Endodermal cell (in vitro differentiated cells): ENCODE measurements around the gene TRAPPC2. TPM values are rescaled to one million over a fixed set of nuclear protein-coding genes. Genes with fewer than 3 reads are reported as not detected.
A peak's percentile ranks its signal among the peaks of the same experiment; 100 is the strongest.
"Not testable (repeated sequence)": the region's sequence is repeated elsewhere in the genome, so short reads cannot be mapped to it uniquely, and the experiment has no call there.

ENCODE experiments used
- DNase-seq: peaks from one replicate; pipeline ENCODE4 v3.0.0-alpha.2; 2017
- H3K27ac ChIP-seq: 2 replicates; pipeline ENCODE4 v1.5.1; 2013; ENCODE audit warnings: mild to moderate bottlenecking, low read depth, low read length, moderate library complexity
- H3K27me3 ChIP-seq: 2 replicates; pipeline ENCODE4 v1.6.1; 2013; ENCODE audit warnings: mild to moderate bottlenecking, low read length, moderate library complexity; ENCODE audit not compliant: insufficient read depth, control insufficient read depth, poor library complexity, severe bottlenecking
- H3K36me3 ChIP-seq: 2 replicates; pipeline ENCODE4 v1.7.0; 2013; ENCODE audit warnings: mild to moderate bottlenecking, low read length, moderate library complexity; ENCODE audit not compliant: control insufficient read depth, insufficient read depth
- H3K4me1 ChIP-seq: one replicate; pipeline ENCODE4 v1.7.0; 2013; ENCODE audit warnings: low read length; ENCODE audit not compliant: control insufficient read depth, insufficient read depth
- H3K4me3 ChIP-seq: 2 replicates; pipeline ENCODE4 v1.5.1; 2013; ENCODE audit warnings: mild to moderate bottlenecking, low read length, moderate library complexity
- H3K9ac ChIP-seq: 2 replicates; pipeline ENCODE4 v1.6.1; 2013; ENCODE audit warnings: mild to moderate bottlenecking, low read length, moderate library complexity; ENCODE audit not compliant: poor library complexity, severe bottlenecking; ENCODE audit errors: extremely low read depth
- H3K9me3 ChIP-seq: 2 replicates; pipeline ENCODE4 v1.6.1; 2013; ENCODE audit warnings: mild to moderate bottlenecking, low read length, moderate library complexity; ENCODE audit not compliant: control insufficient read depth
- H3K27ac Mint-ChIP-seq: 2 replicates; pipeline ENCODE4 v1.8.0; 2020; ENCODE audit warnings: mixed read lengths
- H3K27me3 Mint-ChIP-seq: 2 replicates; pipeline ENCODE4 v1.8.0; 2021; ENCODE audit warnings: mild to moderate bottlenecking, mixed read lengths; ENCODE audit not compliant: insufficient read depth
- H3K36me3 Mint-ChIP-seq: 2 replicates; pipeline ENCODE4 v1.8.0; 2020; ENCODE audit warnings: low read depth, mixed read lengths
- H3K4me1 Mint-ChIP-seq: 2 replicates; pipeline ENCODE4 v1.8.0; 2020; ENCODE audit warnings: mixed read lengths
- H3K4me3 Mint-ChIP-seq: 2 replicates; pipeline ENCODE4 v1.8.0; 2020; ENCODE audit warnings: mild to moderate bottlenecking, moderate library complexity, mixed read lengths
- H3K9me3 Mint-ChIP-seq: 2 replicates; pipeline ENCODE4 v1.8.0; 2020; ENCODE audit warnings: mild to moderate bottlenecking, mixed read lengths
- CTCF ChIP-seq: fragments of 200-600 bp; sonication (generic); conservative IDR thresholded peaks from 2 replicates; pipeline ENCODE4 v1.5.0; 2021; ENCODE audit warnings: antibody characterized with exemption, mild to moderate bottlenecking
- WGBS, 2 experiments: methylation state at CpG; one replicate each; pipeline versions ENCODE4 v1.1.5 to v1.1.7; 2013; ENCODE audit warnings: missing lambda C conversion rate in 2 of 2, mixed read lengths in 1 of 2; ENCODE audit not compliant: insufficient coverage in 1 of 2, insufficient read length in 1 of 2; 5-methylcytosine and 5-hydroxymethylcytosine counted together
- total RNA-seq, 2 donors: library from RNA; stranded (reverse); fragmentation: NEBNext Ultra II Directional in 1 of 2; extraction: Animal tissue kit (Norgen Biotek cat#: 25700) in 1 of 2; gene quantifications; 2 replicates in 1 of 2; 3 replicates in 1 of 2; pipeline ENCODE4 v1.2.1, GENCODE V29; 2021

The TRAPPC2 gene
- total RNA-seq, 2 donors from 2014 or later = 12.8 to 14.7 TPM

- peaks cover 13% of the 10 kb centered on the region for H3K4me1 Mint-ChIP-seq
- no peaks in the 10 kb centered on the region for H3K9me3 ChIP-seq
- H3K9me3 Mint-ChIP-seq = peaks cover 44% of the 10 kb centered on the region
- TF ChIP-seq CTCF = no peak
- H3K9ac ChIP-seq = no peak overlapping the region
- H3K27me3 ChIP-seq = no peaks in the 10 kb centered on the region
- no peak overlapping the region for H3K27ac ChIP-seq
- WGBS, 2 experiments = 77% methylated on average over 5 of the region's 6 CpGs; no CpG with 5 or more reads in 1 of the 2 experiments
- H3K36me3 ChIP-seq = peaks cover 46% of the 10 kb centered on the region
- H3K36me3 Mint-ChIP-seq = peaks cover 29% of the 10 kb centered on the region
- H3K27ac Mint-ChIP-seq = no peak overlapping the region
- no peak overlapping the region for H3K4me3 Mint-ChIP-seq
- no peaks in the 10 kb centered on the region for H3K4me1 ChIP-seq
- DNase-seq = no peak
- no peaks in the 10 kb centered on the region for H3K27me3 Mint-ChIP-seq
- no peak overlapping the region for H3K4me3 ChIP-seq
Measured at GRCh38 chrX:13741695-13742094, 7.3 kb upstream of the TRAPPC2 start.

- DNase-seq = no peak
- peak overlapping the region; percentile 80 for H3K9ac ChIP-seq
- no peaks in the 10 kb centered on the region for H3K9me3 ChIP-seq
- Mint-ChIP-seq H3K9me3 (peaks cover 57% of the 10 kb centered on the region), H3K4me1 (peaks cover 15% of the 10 kb centered on the region), H3K4me3 (peak overlapping the region; percentile 74), H3K36me3 (peaks cover 18% of the 10 kb centered on the region), H3K27ac (peak overlapping the region; percentile 80), H3K27me3 (no peaks in the 10 kb centered on the region)
- no peak overlapping the region for H3K27ac ChIP-seq
- 65 to 80% methylated on average over 1 to 4 of the region's 4 CpGs for WGBS, 2 experiments
- H3K36me3 ChIP-seq = peaks cover 6% of the 10 kb centered on the region
- no peaks in the 10 kb centered on the region for H3K27me3 ChIP-seq
- no peak for TF ChIP-seq CTCF
- peak overlapping the region; percentile 89 for H3K4me3 ChIP-seq
- no peaks in the 10 kb centered on the region for H3K4me1 ChIP-seq
Measured at GRCh38 chrX:13733506-13733905, 914 bp downstream of the TRAPPC2 start.

- Mint-ChIP-seq H3K4me3 (no peak overlapping the region), H3K36me3 (peaks cover 19% of the 10 kb centered on the region), H3K4me1 (peaks cover 15% of the 10 kb centered on the region), H3K27me3 (no peaks in the 10 kb centered on the region), H3K9me3 (peaks cover 62% of the 10 kb centered on the region), H3K27ac (no peak overlapping the region)
- Histone ChIP-seq H3K9ac (no peak overlapping the region), H3K36me3 (peaks cover 6% of the 10 kb centered on the region), H3K9me3 (no peaks in the 10 kb centered on the region), H3K27ac (no peak overlapping the region), H3K27me3 (no peaks in the 10 kb centered on the region), H3K4me3 (peak overlapping the region; percentile 89), H3K4me1 (no peaks in the 10 kb centered on the region)
- no peak for DNase-seq
- no peak for TF ChIP-seq CTCF
- 93 to 100% methylated on average over 3 to 5 of the region's 7 CpGs for WGBS, 2 experiments
Measured at GRCh38 chrX:13732246-13733067, 2.0 kb downstream of the TRAPPC2 start.

GRCh38 chrX:13730523-13730922, 3.9 kb downstream of the TRAPPC2 start:
- H3K36me3 ChIP-seq, H3K27me3 ChIP-seq, H3K27me3 Mint-ChIP-seq, H3K27ac ChIP-seq, H3K9ac ChIP-seq, H3K9me3 ChIP-seq, H3K4me1 ChIP-seq, H3K4me3 Mint-ChIP-seq, H3K4me3 ChIP-seq, H3K27ac Mint-ChIP-seq, DNase-seq: not testable (repeated sequence)
- Mint-ChIP-seq H3K36me3 (peaks cover 23% of the 10 kb centered on the region), H3K9me3 (peaks cover 68% of the 10 kb centered on the region), H3K4me1 (peaks cover 15% of the 10 kb centered on the region)
- whole genome bisulfite sequencing, 2 experiments = no CpG with 5 or more reads among the region's 1 CpG

GRCh38 chrX:13726583-13726982, 7.8 kb downstream of the TRAPPC2 start:
- not testable (repeated sequence) for H3K27ac ChIP-seq, H3K27ac Mint-ChIP-seq

More at GRCh38 chrX:13726583-13726982, 7.8 kb downstream of the TRAPPC2 start:
- WGBS, 2 experiments = 100% methylated on average over 1 of the region's 2 CpGs; no CpG with 5 or more reads in 1 of the 2 experiments
- H3K4me1 ChIP-seq, H3K27me3 Mint-ChIP-seq, H3K4me3 ChIP-seq, DNase-seq, H3K4me1 Mint-ChIP-seq, H3K36me3 ChIP-seq, H3K9ac ChIP-seq, H3K4me3 Mint-ChIP-seq, H3K9me3 ChIP-seq, H3K27me3 ChIP-seq: not testable (repeated sequence)
- H3K36me3 Mint-ChIP-seq = peaks cover 36% of the 10 kb centered on the region
- peaks cover 78% of the 10 kb centered on the region for H3K9me3 Mint-ChIP-seq
